GM12878 (cell line): ENCODE measurements around the gene ZDHHC19. TPM values are rescaled to one million over a fixed set of nuclear protein-coding genes. Genes with fewer than 3 reads are reported as not detected.

Source experiments
- ATAC-seq: fragments of 200-7000 bp; cut with Tn5 transposase; 3 replicates; pipeline ENCODE4 v1.9.1; 2020; ENCODE audit warnings: mild to moderate bottlenecking, moderate library complexity
- BruUV-seq: library from RNA; stranded (reverse); fragments of 400-500 nt; replicated peaks from 2 replicates; lab custom pipeline; 2021; lab: Mats Ljungman, UMichigan
- CTCF ChIA-PET: fragments of 300-600 bp; sonication (Branson Sonifier 250); formaldehyde crosslinking; extraction: SDS; loops from one replicate; lab custom pipeline; 2021; ENCODE audit warnings: inconsistent platforms; lab: Yijun Ruan, JAX
- POLR2A ChIA-PET: fragments of 350-600 bp; formaldehyde crosslinking; extraction: SDS; loops from one replicate; lab custom pipeline; 2021; ENCODE audit warnings: inconsistent platforms; lab: Charles Lee
- RAD21 ChIA-PET: fragments of 300-600 bp; sonication (Branson Sonifier 250); formaldehyde crosslinking; loops from one replicate; lab custom pipeline; 2023; ENCODE audit warnings: antibody characterized with exemption; ENCODE audit not compliant: unreplicated experiment; lab: Charles Lee
- SMC1A ChIA-PET: fragments of 300-600 bp; sonication (Branson Sonifier 250); formaldehyde crosslinking; loops from one replicate; lab custom pipeline; 2023; ENCODE audit not compliant: unreplicated experiment, uncharacterized antibody; lab: Charles Lee
- DNase-seq: peaks from one replicate; pipeline ENCODE4 v3.0.0-alpha.2; 2011; ENCODE audit warnings: low read depth, low spot score
- FAIRE-seq: peaks from 3 replicates; lab custom pipeline; 2011; peaks lifted over from hg19 to GRCh38; lab: Jason Lieb, UNC
- H2AFZ ChIP-seq: 2 replicates; pipeline ENCODE4 v1.6.0; 2011; ENCODE audit warnings: low read depth, low read length, control low read depth; ENCODE audit not compliant: control insufficient read depth
- H3K27ac ChIP-seq: 2 replicates; pipeline ENCODE4 v1.5.1; 2011; ENCODE audit warnings: control low read depth; ENCODE audit not compliant: control insufficient read depth, insufficient read depth
- H3K27me3 ChIP-seq, 2 experiments: replicated peaks in 1 of 2; 2 replicates each; pipeline versions ENCODE4 v1.6.0 to v1.6.1; 2011; ENCODE audit warnings: low read length in 1 of 2; ENCODE audit not compliant: control insufficient read depth in 2 of 2, insufficient read depth in 2 of 2
- H3K36me3 ChIP-seq, 2 experiments: 2 replicates each; pipeline ENCODE4 v1.5.1; 2011; ENCODE audit warnings: low read length in 1 of 2; ENCODE audit not compliant: control insufficient read depth in 2 of 2, insufficient read depth in 2 of 2
- H3K4me1 ChIP-seq: 2 replicates; pipeline ENCODE4 v1.6.1; 2011; ENCODE audit warnings: mild to moderate bottlenecking, low read length, moderate library complexity, mixed read lengths; ENCODE audit not compliant: control insufficient read depth, insufficient read depth
- H3K4me2 ChIP-seq: 2 replicates; pipeline ENCODE4 v1.6.0; 2011; ENCODE audit warnings: control low read depth; ENCODE audit not compliant: control insufficient read depth, insufficient read depth
- H3K4me3 ChIP-seq: fragments of 200-600 bp; sonication (generic); 2 replicates; pipeline ENCODE4 v1.5.1; 2016
- H3K79me2 ChIP-seq: 2 replicates; pipeline ENCODE4 v1.6.0; 2011; ENCODE audit warnings: low read length; ENCODE audit not compliant: control insufficient read depth, insufficient read depth
- H3K9ac ChIP-seq: 2 replicates; pipeline ENCODE4 v1.8.0; 2011; ENCODE audit warnings: low read length, control low read depth, mixed read lengths; ENCODE audit not compliant: control insufficient read depth, insufficient read depth
- H3K9me3 ChIP-seq: replicated peaks from 3 replicates; pipeline ENCODE4 v1.5.1; 2011; ENCODE audit warnings: mild to moderate bottlenecking, low read length; ENCODE audit not compliant: control insufficient read depth, insufficient read depth
- H4K20me1 ChIP-seq: 2 replicates; pipeline ENCODE4 v1.6.0; 2011; ENCODE audit not compliant: control insufficient read depth, insufficient read depth
- CHD4 ChIP-seq: fragments of 200-600 bp; sonication (generic); IDR thresholded peaks from 2 replicates; pipeline ENCODE4 v1.6.1; 2016; ENCODE audit warnings: mild to moderate bottlenecking
- IKZF2 ChIP-seq, 2 experiments: fragments of 450-650 bp; IDR thresholded peaks; 2 replicates each; pipeline ENCODE4 v1.6.1; 2017; ENCODE audit warnings: mild to moderate bottlenecking in 2 of 2, moderate library complexity in 2 of 2
- MLLT1 ChIP-seq: fragments of 450-650 bp; IDR thresholded peaks from 2 replicates; pipeline ENCODE4 v1.6.1; 2016; ENCODE audit warnings: mild to moderate bottlenecking
- MXI1 ChIP-seq: fragments of 150-350 bp; IDR thresholded peaks from 2 replicates; pipeline ENCODE4 v1.6.1; 2011; ENCODE audit warnings: low read depth, mild to moderate bottlenecking, inconsistent platforms, low read length, improper control_type of control experiment
- NFYB ChIP-seq: IDR thresholded peaks from 2 replicates; pipeline ENCODE4 v1.6.1; 2011; ENCODE audit warnings: low read depth, mild to moderate bottlenecking, low read length, improper control_type of control experiment, moderate library complexity; ENCODE audit not compliant: insufficient read depth
- PKNOX1 ChIP-seq: fragments of 450-650 bp; IDR thresholded peaks from 2 replicates; pipeline ENCODE4 v1.6.1; 2016; ENCODE audit warnings: mild to moderate bottlenecking
- PML ChIP-seq: IDR thresholded peaks from 2 replicates; pipeline ENCODE4 v1.6.1; 2012; ENCODE audit warnings: low read length, inconsistent platforms
- POLR2AphosphoS2 ChIP-seq: IDR thresholded peaks from 2 replicates; pipeline ENCODE4 v1.6.1; 2011; ENCODE audit warnings: low read depth, mild to moderate bottlenecking, low read length, improper control_type of control experiment, moderate library complexity
- RB1 ChIP-seq: fragments of 450-650 bp; formaldehyde crosslinking; IDR thresholded peaks from 2 replicates; pipeline ENCODE4 v1.6.1; 2017; ENCODE audit warnings: mild to moderate bottlenecking, borderline replicate concordance
- RFX5 ChIP-seq: IDR thresholded peaks from 2 replicates; pipeline ENCODE4 v1.6.1; 2011; ENCODE audit warnings: low read depth, low read length, improper control_type of control experiment
- SIN3A ChIP-seq: IDR thresholded peaks from 2 replicates; pipeline ENCODE4 v1.6.1; 2012; ENCODE audit warnings: low read depth, low read length, improper control_type of control experiment
- TARDBP ChIP-seq: IDR thresholded peaks from 2 replicates; pipeline ENCODE4 v1.6.1; 2016; ENCODE audit warnings: borderline replicate concordance
- TCF7 ChIP-seq: IDR thresholded peaks from 2 replicates; pipeline ENCODE4 v1.6.1; 2014; ENCODE audit warnings: antibody characterized with exemption, borderline replicate concordance
- ZBED1 ChIP-seq: IDR thresholded peaks from 2 replicates; pipeline ENCODE4 v1.6.1; 2016; ENCODE audit warnings: borderline replicate concordance
- ZNF24 ChIP-seq: fragments of 450-650 bp; IDR thresholded peaks from 2 replicates; pipeline ENCODE4 v1.6.1; 2017; ENCODE audit warnings: antibody characterized with exemption, mild to moderate bottlenecking
- ZZZ3 ChIP-seq: IDR thresholded peaks from 2 replicates; pipeline ENCODE4 v1.6.1; 2011; ENCODE audit warnings: low read depth; ENCODE audit not compliant: control insufficient read depth, insufficient read length
- WGBS: methylation state at CpG from one replicate; pipeline ENCODE4 v1.1.6; 2016; ENCODE audit warnings: low lambda C conversion rate; ENCODE audit not compliant: insufficient replicate concordance, insufficient coverage; ENCODE audit errors: missing lambda C conversion rate; 5-methylcytosine and 5-hydroxymethylcytosine counted together
- in situ Hi-C: fragments of 300-500 bp; cut with MboI; formaldehyde crosslinking; loops from 9 replicates; pipeline ENCODE4 v1.14.3; 2018; ENCODE audit warnings: mixed read lengths
- intact Hi-C: fragments of 100-400 bp; cut with micrococcal nuclease; formaldehyde crosslinking; loops from one replicate; pipeline ENCODE4 v1.14.2; 2022; ENCODE audit not compliant: unreplicated experiment
- polyA plus RNA-seq, 11 experiments: library from polyadenylated mRNA; depleted of rRNA in 4 of 11; unstranded in 6 of 11; stranded (reverse) in 5 of 11; fragments of >200 nt; fragmentation: Nextera tagmentation in 4 of 11; fragmentation: Illumina TruSeq in 1 of 11; extraction: Ambion mirVana in 4 of 11; extraction: Trizol in 1 of 11; gene quantifications; 1 replicate in 1 of 11; 2 replicates in 10 of 11; pipeline versions ENCODE4 v1.2.1 to v1.2.3, GENCODE V29; 2011 to 2016; ENCODE audit warnings: inconsistent platforms in 2 of 11, missing spikeins in 2 of 11, low read depth in 1 of 11
- total RNA-seq, 4 experiments: library from RNA; depleted of rRNA in 3 of 4; stranded (reverse); fragments of >200 nt in 3 of 4; fragmentation: Illumina TruSeq in 1 of 4; extraction: Trizol in 1 of 4; gene quantifications; 2 replicates each; pipeline versions ENCODE4 v1.2.1 to v1.2.3, GENCODE V29; 2013 to 2021
- TF ChIP-seq, protein P1 (sequence below), 3 experiments: IDR thresholded peaks in 2 of 3; conservative IDR thresholded peaks in 1 of 3; 2 replicates each; pipeline ENCODE4 v1.5.1; 2011; ENCODE audit warnings: low read depth in 3 of 3, low read length in 3 of 3, mild to moderate bottlenecking in 3 of 3, control low read depth in 2 of 3, moderate library complexity in 2 of 3, inconsistent platforms in 1 of 3, mixed read lengths in 1 of 3; ENCODE audit not compliant: control insufficient read depth in 2 of 3, insufficient read depth in 1 of 3; ENCODE audit errors: extremely low read depth in 1 of 3

Gene ZDHHC19
- total and polyA plus RNA-seq, 10 of the 15 experiments (the other 5 are each of a cell fraction or from before 2014, with no cell fraction given), result 0.26 TPM; not detected in 9

DNA sequence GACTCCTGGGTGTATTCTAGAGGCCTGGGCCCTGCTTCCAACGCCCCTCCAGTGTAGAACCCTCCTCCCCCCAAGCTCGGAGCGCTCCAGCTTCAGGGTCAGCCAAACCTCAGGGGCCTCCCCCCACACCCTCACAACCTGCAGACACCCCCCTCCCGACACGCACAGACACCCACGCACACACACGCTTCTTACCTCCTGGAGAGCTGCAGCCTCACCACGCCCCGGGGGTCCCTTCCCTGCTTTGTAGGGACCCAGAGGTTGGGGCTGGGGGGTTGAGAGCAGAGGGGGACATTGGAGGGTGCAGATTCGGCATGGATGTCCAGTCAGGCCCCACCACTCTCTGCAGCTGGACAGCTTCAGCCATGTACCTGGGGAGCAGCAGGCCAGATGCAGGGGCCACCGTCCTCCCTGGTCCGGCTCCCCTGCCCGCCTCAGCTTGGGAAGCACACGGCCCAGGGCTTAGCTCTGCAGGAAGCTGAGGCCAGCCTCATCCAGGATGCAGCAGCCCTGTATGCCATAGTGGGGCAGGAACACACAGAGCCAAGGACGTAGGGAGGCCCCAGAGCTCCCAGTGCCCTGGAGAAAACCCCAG lies 13.0 kb downstream of the ZDHHC19 start:
- in situ Hi-C loops, result no loop called here
- 82% methylated on average over 15 of the region's 15 CpGs for WGBS
- RAD21 ChIA-PET, result interaction anchor here (0.7 to 4.9 kb wide), 6 partner anchors 19 to 257 kb away, joined by 3 to 82 read pairs (median 5); no protein-coding TSS in a partner anchor
- Histone ChIP-seq H2AFZ (no peak overlapping the region), H3K9me3 (no peaks in the 10 kb centered on the region), H3K79me2 (no peaks in the 10 kb centered on the region), H3K9ac (no peak overlapping the region), H4K20me1 (no peaks in the 10 kb centered on the region), H3K4me2 (no peak overlapping the region), H3K4me3 (no peak overlapping the region), H3K27me3 (no peaks in the 10 kb centered on the region), H3K27ac (no peak overlapping the region), H3K36me3 (no peaks in the 10 kb centered on the region), H3K4me1 (peaks cover 24% of the 10 kb centered on the region)
- BruUV-seq, result no TSS peak
- DNase-seq (no peak), ATAC-seq (no peak), FAIRE-seq (no peak)
- CTCF ChIA-PET, result interaction anchor here (0.6 to 6.3 kb wide), 8 partner anchors 11 to 320 kb away, joined by 3 to 157 read pairs (median 4); no protein-coding TSS in a partner anchor
- intact Hi-C loops, result loop anchor here (10.0 kb wide), 1 partner anchor 293 kb away; the partner anchor contains the start of gene TNK2
- SMC1A ChIA-PET, result interaction anchor here (1.3 to 9.7 kb wide), 4 partner anchors 123 to 176 kb away, joined by 3 to 151 read pairs (median 9); no protein-coding TSS in a partner anchor
- POLR2A ChIA-PET, result no interaction called here
- TF ChIP-seq RFX5, result no peak
- TF ChIP-seq MLLT1, result no peak
- TF ChIP-seq, protein P1, sequence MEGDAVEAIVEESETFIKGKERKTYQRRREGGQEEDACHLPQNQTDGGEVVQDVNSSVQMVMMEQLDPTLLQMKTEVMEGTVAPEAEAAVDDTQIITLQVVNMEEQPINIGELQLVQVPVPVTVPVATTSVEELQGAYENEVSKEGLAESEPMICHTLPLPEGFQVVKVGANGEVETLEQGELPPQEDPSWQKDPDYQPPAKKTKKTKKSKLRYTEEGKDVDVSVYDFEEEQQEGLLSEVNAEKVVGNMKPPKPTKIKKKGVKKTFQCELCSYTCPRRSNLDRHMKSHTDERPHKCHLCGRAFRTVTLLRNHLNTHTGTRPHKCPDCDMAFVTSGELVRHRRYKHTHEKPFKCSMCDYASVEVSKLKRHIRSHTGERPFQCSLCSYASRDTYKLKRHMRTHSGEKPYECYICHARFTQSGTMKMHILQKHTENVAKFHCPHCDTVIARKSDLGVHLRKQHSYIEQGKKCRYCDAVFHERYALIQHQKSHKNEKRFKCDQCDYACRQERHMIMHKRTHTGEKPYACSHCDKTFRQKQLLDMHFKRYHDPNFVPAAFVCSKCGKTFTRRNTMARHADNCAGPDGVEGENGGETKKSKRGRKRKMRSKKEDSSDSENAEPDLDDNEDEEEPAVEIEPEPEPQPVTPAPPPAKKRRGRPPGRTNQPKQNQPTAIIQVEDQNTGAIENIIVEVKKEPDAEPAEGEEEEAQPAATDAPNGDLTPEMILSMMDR (IDR thresholded peaks at IDR 0.05 in 2 of 3, conservative IDR thresholded peaks at IDR 0.05 in 1 of 3; ENCODE audit: control insufficient read depth in 2 of 3, extremely low read depth in 1 of 3, insufficient read depth in 1 of 3, low read depth in 3 of 3, low read length in 3 of 3), result no peak
- TF ChIP-seq TCF7, result no peak
- no peak for TF ChIP-seq IKZF2 (IDR thresholded peaks at IDR 0.05)
- no peak for TF ChIP-seq SIN3A
- TF ChIP-seq NFYB, result no peak
- TF ChIP-seq ZZZ3, result no peak
- TF ChIP-seq TARDBP, result no peak
- no peak for TF ChIP-seq PML
- TF ChIP-seq PKNOX1, result no peak
- TF ChIP-seq MXI1, result no peak
- no peak for TF ChIP-seq RB1
- no peak for TF ChIP-seq ZNF24
- no peak for TF ChIP-seq POLR2AphosphoS2
- TF ChIP-seq ZBED1, result no peak
- no peak for TF ChIP-seq CHD4
